B cell (primary cell): ENCODE data around the gene SLC35E2B. TPM values are rescaled to one million over a fixed set of nuclear protein-coding genes. Genes with fewer than 3 reads are reported as not detected.
A peak's percentile ranks its signal among the peaks of the same experiment; 100 is the strongest.
"Not testable (repeated sequence)": the region's sequence is repeated elsewhere in the genome, so short reads cannot be mapped to it uniquely, and the experiment has no call there.

Experiments
- ATAC-seq: fragments of 200-7000 bp; cut with Tn5 transposase; one replicate; pipeline ENCODE4 v1.10.0; 2021; ENCODE audit warnings: low read depth, mild to moderate bottlenecking, moderate number of reproducible peaks, moderate library complexity
- CTCF ChIA-PET: fragments of 350-600 bp; sonication (Branson Sonifier 250); formaldehyde crosslinking; loops from one replicate; lab custom pipeline; 2021; ENCODE audit warnings: antibody characterized with exemption, inconsistent platforms; lab: Charles Lee
- POLR2A ChIA-PET: fragments of 350-600 bp; sonication (Branson Sonifier 250); formaldehyde crosslinking; loops from one replicate; lab custom pipeline; 2021; ENCODE audit warnings: antibody characterized with exemption; lab: Charles Lee
- DNase-seq: peaks from one replicate; pipeline ENCODE4 v3.0.0; 2013
- H2AFZ ChIP-seq: 2 replicates; pipeline ENCODE4 v1.6.1; 2012; ENCODE audit warnings: mild to moderate bottlenecking, low read depth, low read length; ENCODE audit not compliant: insufficient read depth, poor library complexity, severe bottlenecking
- H3K27ac ChIP-seq, 2 donors: 1 replicate in 1 of 2; 2 replicates in 1 of 2; pipeline ENCODE4 v1.5.1; 2012 to 2013; ENCODE audit warnings: low read length in 2 of 2, mild to moderate bottlenecking in 2 of 2, moderate library complexity in 1 of 2
- H3K27me3 ChIP-seq, 4 experiments: fragments of 200-600 bp in 1 of 4; sonication (generic) in 1 of 4; replicated peaks in 1 of 4; 1 replicate in 2 of 4; 2 replicates in 2 of 4; pipeline versions ENCODE4 v1.6.1 to v1.7.0; 2013 to 2016; ENCODE audit warnings: low read length in 3 of 4, mild to moderate bottlenecking in 2 of 4, mixed read lengths in 1 of 4, moderate library complexity in 1 of 4; ENCODE audit not compliant: insufficient read depth in 4 of 4, control insufficient read depth in 3 of 4; ENCODE audit errors: control extremely low read depth in 1 of 4
- H3K36me3 ChIP-seq, 2 experiments: replicated peaks in 1 of 2; 1 replicate in 1 of 2; 2 replicates in 1 of 2; pipeline versions ENCODE4 v1.6.1 to v1.7.1; 2013; ENCODE audit warnings: low read length in 1 of 2; ENCODE audit not compliant: insufficient read depth in 2 of 2, control insufficient read depth in 1 of 2; ENCODE audit errors: control extremely low read depth in 1 of 2, extremely low read depth in 1 of 2
- H3K4me1 ChIP-seq, 2 donors: fragments of 200-600 bp in 1 of 2; sonication (generic) in 1 of 2; 1 replicate in 1 of 2; 2 replicates in 1 of 2; pipeline versions ENCODE4 v1.5.1 to v1.6.1; 2013 to 2017; ENCODE audit warnings: low read length in 2 of 2; ENCODE audit not compliant: control insufficient read depth in 2 of 2, insufficient read depth in 2 of 2
- H3K4me2 ChIP-seq: replicated peaks from 2 replicates; pipeline ENCODE3; 2012; ENCODE audit warnings: mild to moderate bottlenecking, low read depth, low read length; ENCODE audit not compliant: poor library complexity, severe bottlenecking
- H3K4me3 ChIP-seq, 5 experiments: fragments of 200-600 bp in 1 of 5; sonication (generic) in 1 of 5; 1 replicate in 3 of 5; 2 replicates in 2 of 5; pipeline versions ENCODE4 v1.5.1 to v1.7.0; 2011 to 2016; ENCODE audit warnings: low read length in 4 of 5, mild to moderate bottlenecking in 4 of 5, low read depth in 2 of 5, control low read depth in 1 of 5, moderate library complexity in 1 of 5; ENCODE audit not compliant: insufficient read depth in 1 of 5; ENCODE audit errors: control extremely low read depth in 1 of 5, extremely low read depth in 1 of 5
- H3K79me2 ChIP-seq: fragments of 200-600 bp; sonication (generic); one replicate; pipeline ENCODE4 v1.6.0; 2016; ENCODE audit warnings: low read length; ENCODE audit not compliant: control insufficient read depth, insufficient read depth
- H3K9ac ChIP-seq: fragments of 200-600 bp; sonication (generic); 2 replicates; pipeline ENCODE4 v1.6.1; 2017; ENCODE audit warnings: mild to moderate bottlenecking, low read length, moderate library complexity
- H3K9me3 ChIP-seq, 3 donors: one replicate each; pipeline versions ENCODE4 v1.6.1 to v1.7.1; 2013; ENCODE audit warnings: low read length in 2 of 3; ENCODE audit not compliant: control insufficient read depth in 2 of 3, insufficient read depth in 1 of 3; ENCODE audit errors: control extremely low read depth in 1 of 3
- H4K20me1 ChIP-seq: 2 replicates; pipeline ENCODE4 v1.6.0; 2012; ENCODE audit warnings: mild to moderate bottlenecking, low read length; ENCODE audit not compliant: insufficient read depth, control insufficient read depth, poor library complexity, severe bottlenecking
- H3K27ac Mint-ChIP-seq: one replicate; pipeline ENCODE4 v1.8.0; 2021; ENCODE audit warnings: mixed read lengths
- H3K27me3 Mint-ChIP-seq: one replicate; pipeline ENCODE4 v1.8.0; 2021; ENCODE audit warnings: mixed read lengths
- H3K4me1 Mint-ChIP-seq: one replicate; pipeline ENCODE4 v1.8.0; 2021; ENCODE audit warnings: mixed read lengths
- H3K4me3 Mint-ChIP-seq: one replicate; pipeline ENCODE4 v1.8.0; 2021; ENCODE audit warnings: mixed read lengths
- H3K9me3 Mint-ChIP-seq: one replicate; pipeline ENCODE4 v1.8.0; 2022; ENCODE audit warnings: mixed read lengths; ENCODE audit not compliant: insufficient read depth
- CTCF ChIP-seq: fragments of 200-600 bp; IDR thresholded peaks from one replicate; pipeline ENCODE4 v1.8.0; 2022; ENCODE audit warnings: antibody characterized with exemption, mild to moderate bottlenecking
- EZH2 ChIP-seq: IDR thresholded peaks from 2 replicates; pipeline ENCODE4 v1.6.1; 2012; ENCODE audit warnings: borderline replicate concordance, low read depth, mild to moderate bottlenecking, moderate library complexity, low read length; ENCODE audit not compliant: insufficient read depth, poor library complexity, severe bottlenecking
- WGBS: methylation state at CpG from one replicate; pipeline ENCODE4 v1.1.5; 2013; ENCODE audit warnings: missing lambda C conversion rate; ENCODE audit not compliant: insufficient coverage; 5-methylcytosine and 5-hydroxymethylcytosine counted together
- intact Hi-C: fragments of 100-400 bp; cut with micrococcal nuclease; formaldehyde crosslinking; loops from one replicate; pipeline ENCODE4 v1.10.0; 2022
- polyA plus RNA-seq: library from polyadenylated mRNA; depleted of rRNA; stranded (reverse); fragments of >200 nt; gene quantifications from 2 replicates; pipeline ENCODE4 v1.2.3, GENCODE V29; 2012
- total RNA-seq, 2 donors: library from RNA; stranded (reverse); fragments of 120-200 nt in 1 of 2; gene quantifications; 1 replicate in 1 of 2; 2 replicates in 1 of 2; pipeline versions ENCODE4 v1.2.3 to v1.2.4, GENCODE V29; 2013 to 2022

Gene SLC35E2B
- total and polyA plus RNA-seq, 2 donors (not counting 1 experiment from before 2014, with no cell fraction given), result 64.4 to 107 TPM

GRCh38 chr1:1737675-1738590, 45.3 kb upstream of the SLC35E2B start:
- H3K27ac ChIP-seq, H3K9me3 ChIP-seq, H3K27me3 Mint-ChIP-seq, DNase-seq, H3K9ac ChIP-seq, intact Hi-C loops, H3K4me2 ChIP-seq, H3K4me1 ChIP-seq, H3K4me3 Mint-ChIP-seq, H3K4me1 Mint-ChIP-seq, POLR2A ChIA-PET, H3K27ac Mint-ChIP-seq, H2AFZ ChIP-seq, CTCF ChIA-PET, H3K4me3 ChIP-seq, H4K20me1 ChIP-seq, H3K9me3 Mint-ChIP-seq, H3K27me3 ChIP-seq: not testable (repeated sequence)
- H3K36me3 ChIP-seq, result peaks cover 0 to 10% of the 10 kb centered on the region in 2 experiments
- peak; percentile 28 for ATAC-seq
- 90% methylated on average over 14 of the region's 44 CpGs for WGBS
- peaks cover 11% of the 10 kb centered on the region for H3K79me2 ChIP-seq

- POLR2A ChIA-PET, result interaction anchor here (0.8 kb wide), 1 partner anchor 61 kb away, joined by 10 read pairs; no protein-coding TSS in a partner anchor
- no peaks in the 10 kb centered on the region for H3K4me1 Mint-ChIP-seq
- CTCF ChIA-PET, result no interaction called here
Observed at GRCh38 chr1:1732381-1732780, 39.8 kb upstream of the SLC35E2B start.

More at GRCh38 chr1:1732381-1732780, 39.8 kb upstream of the SLC35E2B start:
- Histone ChIP-seq H3K79me2 (peaks cover 14% of the 10 kb centered on the region), H3K27ac (no peak overlapping the region), H3K4me1 (peaks cover 5 to 8% of the 10 kb centered on the region in 2 donors), H2AFZ (no peak overlapping the region), H3K9ac (no peak overlapping the region), H3K9me3 (no peaks in the 10 kb centered on the region), H3K36me3 (peaks cover 0 to 23% of the 10 kb centered on the region in 2 experiments), H4K20me1 (no peaks in the 10 kb centered on the region), H3K4me3 (no peak overlapping the region), H3K27me3 (no peaks in the 10 kb centered on the region), H3K4me2 (no peak overlapping the region)
- WGBS, result 97% methylated on average over 13 of the region's 17 CpGs
- Mint-ChIP-seq H3K27ac (no peak overlapping the region), H3K9me3 (no peaks in the 10 kb centered on the region), H3K4me3 (no peak overlapping the region), H3K27me3 (no peaks in the 10 kb centered on the region)
- DNase-seq (no peak), ATAC-seq (no peak)
- no peak for TF ChIP-seq EZH2
- TF ChIP-seq CTCF, result no peak
- intact Hi-C loops, result no loop called here
